HepG2 (cell line): ENCODE results near the gene GRPEL2.

Experiments
- ATRX ChIP-seq: sonication (generic); formaldehyde crosslinking; IDR thresholded peaks from 2 replicates; pipeline ENCODE4 v1.4.0; 2020; ENCODE audit warnings: missing genetic modification reagents, borderline replicate concordance
- KLF6 ChIP-seq: IDR thresholded peaks from 2 replicates; pipeline ENCODE4 v1.8.0; 2016; ENCODE audit warnings: missing biosample characterization, missing genetic modification reagents
- LCORL ChIP-seq, 2 experiments: fragments of 450-650 bp in 1 of 2; sonication (generic) in 1 of 2; formaldehyde crosslinking in 1 of 2; IDR thresholded peaks; 2 replicates each; pipeline versions ENCODE4 v1.5.0 to v1.6.1; 2017 to 2020; ENCODE audit warnings: antibody characterized with exemption in 1 of 2, missing genetic modification reagents in 1 of 2
- TAF1 ChIP-seq: sonication (generic); formaldehyde crosslinking; IDR thresholded peaks from 2 replicates; pipeline ENCODE4 v1.4.0; 2020; ENCODE audit warnings: missing genetic modification reagents
- ZNF784 ChIP-seq: sonication (generic); formaldehyde crosslinking; IDR thresholded peaks from 2 replicates; pipeline ENCODE4 v1.5.1; 2020; ENCODE audit warnings: missing genetic modification reagents, mild to moderate bottlenecking, borderline replicate concordance
- TF ChIP-seq, protein P1 (sequence below): sonication (generic); formaldehyde crosslinking; IDR thresholded peaks from 2 replicates; pipeline ENCODE4 v1.5.0; 2020; ENCODE audit warnings: mild to moderate bottlenecking, missing genetic modification reagents, moderate library complexity

DNA sequence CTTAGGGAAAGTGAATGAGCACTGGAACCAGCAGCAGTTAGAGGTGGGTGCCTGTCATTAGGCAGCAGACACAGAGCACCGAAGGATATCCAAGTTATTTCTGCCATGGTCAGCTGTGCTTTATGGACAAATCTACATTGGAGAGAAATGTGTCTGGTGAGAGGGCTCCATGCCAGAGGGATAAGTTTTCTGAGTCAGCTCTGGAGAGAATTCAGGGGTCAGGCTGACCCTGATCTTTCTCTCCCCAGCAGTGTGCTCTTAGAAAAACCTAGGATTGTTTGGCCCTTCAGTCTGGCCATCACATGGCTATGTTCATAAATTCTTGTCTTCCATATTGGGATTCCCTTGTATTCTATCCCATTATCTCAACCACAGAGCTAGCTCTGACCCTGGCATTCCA lies 42.7 kb downstream of the GRPEL2 start:
- no peak for TF ChIP-seq ATRX (CRISPR knock-in tag)
- no peak for TF ChIP-seq KLF6 (CRISPR knock-in tag)
- no peak for TF ChIP-seq TAF1 (CRISPR knock-in tag)
- TF ChIP-seq LCORL (IDR thresholded peaks at IDR 0.05): no peak
- TF ChIP-seq LCORL (CRISPR knock-in tag; IDR thresholded peaks at IDR 0.05): no peak
- no peak for TF ChIP-seq ZNF784 (CRISPR knock-in tag)
- TF ChIP-seq, protein P1, sequence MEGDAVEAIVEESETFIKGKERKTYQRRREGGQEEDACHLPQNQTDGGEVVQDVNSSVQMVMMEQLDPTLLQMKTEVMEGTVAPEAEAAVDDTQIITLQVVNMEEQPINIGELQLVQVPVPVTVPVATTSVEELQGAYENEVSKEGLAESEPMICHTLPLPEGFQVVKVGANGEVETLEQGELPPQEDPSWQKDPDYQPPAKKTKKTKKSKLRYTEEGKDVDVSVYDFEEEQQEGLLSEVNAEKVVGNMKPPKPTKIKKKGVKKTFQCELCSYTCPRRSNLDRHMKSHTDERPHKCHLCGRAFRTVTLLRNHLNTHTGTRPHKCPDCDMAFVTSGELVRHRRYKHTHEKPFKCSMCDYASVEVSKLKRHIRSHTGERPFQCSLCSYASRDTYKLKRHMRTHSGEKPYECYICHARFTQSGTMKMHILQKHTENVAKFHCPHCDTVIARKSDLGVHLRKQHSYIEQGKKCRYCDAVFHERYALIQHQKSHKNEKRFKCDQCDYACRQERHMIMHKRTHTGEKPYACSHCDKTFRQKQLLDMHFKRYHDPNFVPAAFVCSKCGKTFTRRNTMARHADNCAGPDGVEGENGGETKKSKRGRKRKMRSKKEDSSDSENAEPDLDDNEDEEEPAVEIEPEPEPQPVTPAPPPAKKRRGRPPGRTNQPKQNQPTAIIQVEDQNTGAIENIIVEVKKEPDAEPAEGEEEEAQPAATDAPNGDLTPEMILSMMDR (CRISPR knock-in tag): no peak
